Measurements from ENCODE around the gene FKBP8.

FKBP8 gene

DNA sequence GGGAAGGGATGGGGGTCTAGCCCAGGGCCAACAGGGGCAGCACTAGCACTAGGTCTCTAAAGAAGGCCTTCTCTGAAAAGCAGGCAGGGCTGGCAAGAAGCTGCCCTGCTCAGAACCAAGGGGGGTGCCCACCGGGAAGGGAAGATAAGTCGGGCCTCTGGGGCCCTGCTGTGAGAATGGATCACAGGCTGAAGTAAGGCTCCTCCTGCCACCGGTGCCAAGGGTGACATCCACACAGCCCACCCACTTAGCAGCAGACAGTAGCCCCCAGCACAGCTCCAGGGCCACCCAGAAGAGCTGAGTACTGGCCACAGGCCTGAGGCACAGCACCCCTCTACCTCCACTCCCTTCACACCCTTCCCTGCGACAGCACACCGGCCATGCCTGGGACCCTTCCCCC is 27.4 kb downstream of the FKBP8 start:
- in situ Hi-C loops (cut with HindIII; ENCODE audit: low sequenced_read_pairs): no loop called here
- TF ChIP-seq, protein P1, sequence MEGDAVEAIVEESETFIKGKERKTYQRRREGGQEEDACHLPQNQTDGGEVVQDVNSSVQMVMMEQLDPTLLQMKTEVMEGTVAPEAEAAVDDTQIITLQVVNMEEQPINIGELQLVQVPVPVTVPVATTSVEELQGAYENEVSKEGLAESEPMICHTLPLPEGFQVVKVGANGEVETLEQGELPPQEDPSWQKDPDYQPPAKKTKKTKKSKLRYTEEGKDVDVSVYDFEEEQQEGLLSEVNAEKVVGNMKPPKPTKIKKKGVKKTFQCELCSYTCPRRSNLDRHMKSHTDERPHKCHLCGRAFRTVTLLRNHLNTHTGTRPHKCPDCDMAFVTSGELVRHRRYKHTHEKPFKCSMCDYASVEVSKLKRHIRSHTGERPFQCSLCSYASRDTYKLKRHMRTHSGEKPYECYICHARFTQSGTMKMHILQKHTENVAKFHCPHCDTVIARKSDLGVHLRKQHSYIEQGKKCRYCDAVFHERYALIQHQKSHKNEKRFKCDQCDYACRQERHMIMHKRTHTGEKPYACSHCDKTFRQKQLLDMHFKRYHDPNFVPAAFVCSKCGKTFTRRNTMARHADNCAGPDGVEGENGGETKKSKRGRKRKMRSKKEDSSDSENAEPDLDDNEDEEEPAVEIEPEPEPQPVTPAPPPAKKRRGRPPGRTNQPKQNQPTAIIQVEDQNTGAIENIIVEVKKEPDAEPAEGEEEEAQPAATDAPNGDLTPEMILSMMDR (IDR thresholded peaks at IDR 0.05; ENCODE audit: low read depth, low read length, missing control alignments): no peak
- no peak for DNase-seq (ENCODE audit: low read depth)
- no peak overlapping the region for H3K4me3 ChIP-seq (ENCODE audit: low read depth, low read length)

DNA sequence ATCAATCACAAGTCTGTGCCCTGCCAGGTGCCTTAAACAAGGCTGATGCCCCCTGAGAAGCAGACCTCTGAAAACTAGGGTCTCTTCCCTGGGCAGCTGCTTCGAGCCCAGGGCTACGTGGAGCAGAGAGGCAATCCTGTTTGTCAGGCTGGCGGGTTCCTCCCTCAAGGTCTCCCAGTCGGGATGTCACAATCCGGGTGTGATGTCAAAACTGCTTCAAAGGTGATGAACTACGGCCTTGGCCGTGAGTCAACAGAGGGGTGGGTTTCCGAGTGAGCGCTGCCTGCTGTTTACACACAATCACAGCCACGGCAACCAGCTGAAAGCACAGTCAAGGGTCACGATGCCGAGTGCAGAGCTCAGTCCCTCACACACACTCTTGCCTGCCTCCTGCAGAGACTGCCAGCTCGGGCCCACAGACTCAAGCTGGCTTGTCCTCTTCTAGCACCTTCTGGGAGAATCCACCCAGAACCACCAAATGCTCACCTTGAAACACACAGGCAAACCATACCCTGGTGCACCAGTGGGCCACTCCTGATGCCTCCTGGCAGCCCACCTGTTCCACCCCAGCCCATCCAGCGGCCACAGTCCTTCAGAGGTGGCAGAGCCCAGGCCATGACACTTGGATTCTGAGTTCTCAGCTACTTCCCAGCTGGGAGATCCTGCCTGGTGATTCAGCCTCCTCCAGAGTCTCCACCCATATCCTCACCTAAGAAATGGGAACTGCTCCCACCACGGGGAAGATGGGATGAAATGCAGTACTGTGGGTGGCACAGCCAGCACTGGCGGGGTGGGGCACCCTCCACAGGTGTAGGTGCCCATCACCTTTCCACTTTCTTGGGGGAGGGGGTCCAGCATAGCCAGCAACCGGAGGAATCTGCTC is 28.3 kb downstream of the FKBP8 start:
- H3K4me3 ChIP-seq (ENCODE audit: low read depth, low read length): no peak overlapping the region
- TF ChIP-seq, protein P1 (IDR thresholded peaks at IDR 0.05; ENCODE audit: low read depth, low read length, missing control alignments): no peak
- in situ Hi-C loops (cut with HindIII; ENCODE audit: low sequenced_read_pairs): no loop called here
- no peak for DNase-seq (ENCODE audit: low read depth)

DNA sequence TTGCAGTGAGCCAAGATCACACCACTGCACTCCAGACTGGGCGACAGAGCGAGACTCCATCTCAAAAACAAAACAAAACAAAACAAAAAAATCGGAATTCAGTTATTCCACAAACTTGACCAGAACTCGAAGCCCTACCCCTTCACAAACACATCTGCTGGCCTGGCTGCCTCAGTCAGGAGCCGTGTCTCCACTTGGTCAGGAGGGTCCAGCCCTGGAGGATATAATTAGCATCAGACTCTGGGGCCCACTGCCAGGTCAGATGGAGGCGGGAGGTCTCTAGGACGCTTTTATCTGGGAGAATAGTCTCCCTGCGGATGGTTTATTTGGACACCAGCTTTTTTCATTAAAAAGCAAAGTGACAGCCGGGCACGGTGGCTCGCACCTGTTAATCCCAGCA is 29.5 kb downstream of the FKBP8 start:
- H3K4me3 ChIP-seq (ENCODE audit: low read depth, low read length): no peak overlapping the region
- TF ChIP-seq, protein P1 (IDR thresholded peaks at IDR 0.05; ENCODE audit: low read depth, low read length, missing control alignments): no peak
- no peak for DNase-seq (ENCODE audit: low read depth)
- in situ Hi-C loops (cut with HindIII; ENCODE audit: low sequenced_read_pairs): no loop called here

DNA sequence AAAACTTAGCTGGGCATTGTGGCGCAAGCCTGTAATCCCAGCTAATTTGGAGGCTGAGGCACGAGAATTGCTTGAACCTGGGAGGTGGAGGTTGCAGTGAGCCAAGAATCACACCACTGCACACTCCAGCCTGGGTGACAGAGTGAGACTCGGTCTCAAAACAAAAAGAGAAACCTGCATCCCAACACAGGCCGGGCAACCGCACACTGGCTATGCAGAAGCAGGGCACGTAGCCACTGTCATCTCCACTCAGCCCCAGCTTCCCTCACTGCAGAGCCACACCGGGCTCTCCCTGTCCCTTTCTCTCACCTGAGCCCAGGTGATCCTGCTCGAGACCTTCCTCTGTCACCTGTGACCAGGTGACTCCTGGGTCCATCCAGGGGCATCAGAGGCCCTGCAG is 33.2 kb downstream of the FKBP8 start:
- in situ Hi-C loops (cut with HindIII; ENCODE audit: low sequenced_read_pairs): no loop called here
- TF ChIP-seq, protein P1 (IDR thresholded peaks at IDR 0.05; ENCODE audit: low read depth, low read length, missing control alignments): no peak
- DNase-seq (ENCODE audit: low read depth): no peak
- no peak overlapping the region for H3K4me3 ChIP-seq (ENCODE audit: low read depth, low read length)

DNA sequence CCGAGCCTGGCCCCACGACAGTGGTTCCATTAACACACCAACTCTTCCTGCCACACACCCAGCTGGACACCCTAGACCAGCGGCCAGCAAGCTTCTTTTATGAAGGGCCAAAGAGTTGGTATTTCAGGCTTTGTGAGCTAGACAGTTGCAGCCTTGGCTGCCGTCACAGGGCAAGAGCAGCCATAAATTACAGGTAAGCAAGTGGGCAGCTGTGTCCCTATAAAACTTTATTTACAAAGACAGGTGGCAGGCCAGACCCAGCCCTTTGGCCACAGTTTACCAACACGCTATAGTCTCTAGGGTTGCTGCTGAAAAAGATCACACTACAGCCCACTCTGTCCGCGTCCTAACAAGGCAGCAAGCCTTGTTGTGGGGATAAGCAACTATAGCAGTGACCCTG is 34.8 kb downstream of the FKBP8 start:
- in situ Hi-C loops (cut with HindIII; ENCODE audit: low sequenced_read_pairs): no loop called here
- no peak for DNase-seq (ENCODE audit: low read depth)
- H3K4me3 ChIP-seq (ENCODE audit: low read depth, low read length): no peak overlapping the region
- TF ChIP-seq, protein P1 (IDR thresholded peaks at IDR 0.05; ENCODE audit: low read depth, low read length, missing control alignments): no peak

DNA sequence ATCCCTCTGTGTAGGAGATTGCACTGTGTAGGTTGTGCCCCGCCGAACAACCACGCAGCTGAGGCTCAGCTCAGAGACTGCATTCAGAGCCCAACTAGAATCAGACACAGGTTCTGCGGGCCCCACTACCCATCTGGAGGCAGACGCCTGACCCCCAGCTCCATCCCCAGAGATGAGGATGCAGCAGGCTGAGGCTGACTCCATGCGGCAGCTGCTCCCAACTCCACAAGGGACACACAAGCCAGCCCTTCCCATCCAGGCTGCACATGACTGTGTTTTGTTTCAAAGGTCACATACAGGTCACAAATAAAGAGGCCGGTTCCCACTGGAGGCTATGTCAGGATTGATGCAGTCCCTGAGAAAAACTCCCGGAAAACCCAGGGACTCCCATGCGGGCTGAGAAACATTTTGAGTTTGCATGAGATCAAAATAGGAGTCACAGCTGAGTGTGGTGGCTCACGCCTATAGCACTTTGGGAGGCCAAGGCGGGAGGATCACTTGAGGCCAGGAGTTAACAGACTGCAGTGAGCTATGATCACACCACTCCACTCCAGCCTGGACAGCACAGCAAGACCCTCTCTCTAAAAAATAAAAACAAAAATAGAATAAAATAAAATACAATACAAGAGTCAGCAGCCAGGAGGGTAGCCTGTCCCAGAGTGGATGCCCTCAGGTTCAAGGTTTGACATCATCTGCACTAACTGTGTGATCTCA is 35.5 kb downstream of the FKBP8 start:
- in situ Hi-C loops (cut with HindIII; ENCODE audit: low sequenced_read_pairs): no loop called here
- no peak overlapping the region for H3K4me3 ChIP-seq (ENCODE audit: low read depth, low read length)
- TF ChIP-seq, protein P1 (IDR thresholded peaks at IDR 0.05; ENCODE audit: low read depth, low read length, missing control alignments): no peak
- no peak for DNase-seq (ENCODE audit: low read depth)

Measured in astrocyte of the cerebellum (primary cell).